Loucy (cell line): ENCODE results near the gene CHI3L2.

ENCODE experiments used
- CTCF ChIP-seq: fragments of 200-600 bp; sonication (generic); conservative IDR thresholded peaks from 2 replicates; pipeline ENCODE4 v1.5.1; 2014; ENCODE audit warnings: mild to moderate bottlenecking, antibody characterized with exemption, low read length
- EZH2phosphoT487 ChIP-seq: fragments of 200-600 bp; IDR thresholded peaks from 2 replicates; pipeline ENCODE4 v1.6.1; 2018; ENCODE audit warnings: antibody characterized with exemption, mild to moderate bottlenecking, moderate library complexity, borderline replicate concordance

GRCh38 chr1:111212634-111213335 lies 14.7 kb upstream of the CHI3L2 start:
- TF ChIP-seq CTCF, result no peak
- TF ChIP-seq EZH2phosphoT487, result no peak
